DMS153 (cell line): ENCODE results near the gene GFPT1.

Experiments used
- DNase-seq: peaks from one replicate; lab custom pipeline; 2025; lab: John Stamatoyannopoulos, UW

Gene GFPT1

GRCh38 chr2:69316550-69316949, 70.5 kb downstream of the GFPT1 start:
- DNase-seq = no peak

- no peak for DNase-seq
Measured at GRCh38 chr2:69315160-69315761, 71.8 kb downstream of the GFPT1 start.

GRCh38 chr2:69311024-69311416, 76.0 kb downstream of the GFPT1 start:
- no peak for DNase-seq

GRCh38 chr2:69310111-69311023, 76.7 kb downstream of the GFPT1 start:
- DNase-seq = no peak

GRCh38 chr2:69309351-69310110, 77.5 kb downstream of the GFPT1 start:
- DNase-seq = peak; percentile 67

- DNase-seq = no peak
Measured at GRCh38 chr2:69308338-69308737, 78.7 kb downstream of the GFPT1 start.

GRCh38 chr2:69307579-69308064, 79.4 kb downstream of the GFPT1 start:
- no peak for DNase-seq

GRCh38 chr2:69306822-69307578, 80.0 kb downstream of the GFPT1 start:
- peak; percentile 22 for DNase-seq

GRCh38 chr2:69306393-69306821, 80.6 kb downstream of the GFPT1 start:
- no peak for DNase-seq

- DNase-seq = no peak
Measured at GRCh38 chr2:69305712-69306392, 81.2 kb downstream of the GFPT1 start.

GRCh38 chr2:69305166-69305565, 81.9 kb downstream of the GFPT1 start:
- no peak for DNase-seq

- no peak for DNase-seq
Measured at GRCh38 chr2:69304656-69305055, 82.4 kb downstream of the GFPT1 start.

GRCh38 chr2:69300650-69301049, 86.4 kb downstream of the GFPT1 start:
- DNase-seq = no peak

- no peak for DNase-seq
Measured at GRCh38 chr2:69299772-69300516, 87.1 kb downstream of the GFPT1 start.

- DNase-seq = no peak
Measured at GRCh38 chr2:69298862-69299261, 88.2 kb downstream of the GFPT1 start.

- DNase-seq = no peak
Measured at GRCh38 chr2:69298261-69298660, 88.8 kb downstream of the GFPT1 start.

GRCh38 chr2:69297216-69297615, 89.8 kb downstream of the GFPT1 start:
- no peak for DNase-seq

GRCh38 chr2:69296421-69296820, 90.6 kb downstream of the GFPT1 start:
- DNase-seq = no peak

GRCh38 chr2:69292256-69292655, 94.8 kb downstream of the GFPT1 start:
- DNase-seq = no peak

GRCh38 chr2:69291721-69292120, 95.3 kb downstream of the GFPT1 start:
- no peak for DNase-seq
